ENCODE measurements around the gene JPH3.

Gene JPH3

GRCh38 chr16:87602001-87602775 is at the start of gene JPH3:
TSS of gene JPH3 (plus strand) at chr16:87602508. CDS start at chr16:87603147, 639 bp downstream.
- Mint-ChIP-seq H3K36me3 (ENCODE audit: low read depth) (no peaks in the 10 kb centered on the region), H3K4me3 (peak within 1 kb of the TSS; percentile 28), H3K4me1 (ENCODE audit: low read depth) (peaks cover 3% of the 10 kb centered on the region), H3K27ac (no peak within 1 kb of the TSS), H3K9me3 (no peaks in the 10 kb centered on the region), H3K27me3 (ENCODE audit: low read depth) (peaks cover 57% of the 10 kb centered on the region)

GRCh38 chr16:87552772-87553573 is 49.3 kb upstream of the JPH3 start:
- H3K27ac Mint-ChIP-seq = no peak overlapping the region
- H3K4me1 Mint-ChIP-seq (ENCODE audit: low read depth) = peaks cover 3% of the 10 kb centered on the region
- H3K9me3 Mint-ChIP-seq = no peaks in the 10 kb centered on the region
- no peak overlapping the region for H3K4me3 Mint-ChIP-seq
- H3K36me3 Mint-ChIP-seq (ENCODE audit: low read depth) = no peaks in the 10 kb centered on the region
- H3K27me3 Mint-ChIP-seq (ENCODE audit: low read depth) = peaks cover 11% of the 10 kb centered on the region

GRCh38 chr16:87554754-87555427 is 47.4 kb upstream of the JPH3 start:
- peaks cover under 1% of the 10 kb centered on the region for H3K27me3 Mint-ChIP-seq (ENCODE audit: low read depth)
- H3K4me3 Mint-ChIP-seq = no peak overlapping the region
- peaks cover under 1% of the 10 kb centered on the region for H3K4me1 Mint-ChIP-seq (ENCODE audit: low read depth)
- H3K27ac Mint-ChIP-seq = no peak overlapping the region
- no peaks in the 10 kb centered on the region for H3K36me3 Mint-ChIP-seq (ENCODE audit: low read depth)
- no peaks in the 10 kb centered on the region for H3K9me3 Mint-ChIP-seq

GRCh38 chr16:87555647-87556046 is 46.7 kb upstream of the JPH3 start:
- H3K27me3 Mint-ChIP-seq (ENCODE audit: low read depth) = no peaks in the 10 kb centered on the region
- H3K4me3 Mint-ChIP-seq = no peak overlapping the region
- H3K9me3 Mint-ChIP-seq = no peaks in the 10 kb centered on the region
- no peaks in the 10 kb centered on the region for H3K36me3 Mint-ChIP-seq (ENCODE audit: low read depth)
- H3K27ac Mint-ChIP-seq = no peak overlapping the region
- H3K4me1 Mint-ChIP-seq (ENCODE audit: low read depth) = no peaks in the 10 kb centered on the region

- Mint-ChIP-seq H3K4me3 (no peak overlapping the region), H3K4me1 (ENCODE audit: low read depth) (no peaks in the 10 kb centered on the region), H3K9me3 (no peaks in the 10 kb centered on the region), H3K36me3 (ENCODE audit: low read depth) (no peaks in the 10 kb centered on the region), H3K27me3 (ENCODE audit: low read depth) (no peaks in the 10 kb centered on the region), H3K27ac (no peak overlapping the region)
Measured at GRCh38 chr16:87556941-87557459, 45.3 kb upstream of the JPH3 start.

GRCh38 chr16:87558682-87559081 is 43.6 kb upstream of the JPH3 start:
- Mint-ChIP-seq H3K4me3 (no peak overlapping the region), H3K27ac (no peak overlapping the region), H3K36me3 (ENCODE audit: low read depth) (no peaks in the 10 kb centered on the region)

GRCh38 chr16:87559945-87560344 is 42.4 kb upstream of the JPH3 start:
- peaks cover 1% of the 10 kb centered on the region for H3K4me1 Mint-ChIP-seq (ENCODE audit: low read depth)
- no peaks in the 10 kb centered on the region for H3K36me3 Mint-ChIP-seq (ENCODE audit: low read depth)
- no peak overlapping the region for H3K4me3 Mint-ChIP-seq
- no peak overlapping the region for H3K27ac Mint-ChIP-seq
- H3K9me3 Mint-ChIP-seq = peaks cover 12% of the 10 kb centered on the region
- no peaks in the 10 kb centered on the region for H3K27me3 Mint-ChIP-seq (ENCODE audit: low read depth)

More at GRCh38 chr16:87558682-87559081, 43.6 kb upstream of the JPH3 start:
- Mint-ChIP-seq H3K4me1 (ENCODE audit: low read depth) (peaks cover 1% of the 10 kb centered on the region), H3K9me3 (peaks cover 3% of the 10 kb centered on the region), H3K27me3 (ENCODE audit: low read depth) (no peaks in the 10 kb centered on the region)

- H3K27ac Mint-ChIP-seq = no peak overlapping the region
- no peak overlapping the region for H3K4me3 Mint-ChIP-seq
- H3K36me3 Mint-ChIP-seq (ENCODE audit: low read depth) = no peaks in the 10 kb centered on the region
- H3K4me1 Mint-ChIP-seq (ENCODE audit: low read depth) = peaks cover 1% of the 10 kb centered on the region
- H3K27me3 Mint-ChIP-seq (ENCODE audit: low read depth) = no peaks in the 10 kb centered on the region
- peaks cover 12% of the 10 kb centered on the region for H3K9me3 Mint-ChIP-seq
Measured at GRCh38 chr16:87560428-87561199, 41.7 kb upstream of the JPH3 start.

GRCh38 chr16:87561200-87562105 is 40.9 kb upstream of the JPH3 start:
- H3K4me1 Mint-ChIP-seq (ENCODE audit: low read depth) = peaks cover 1% of the 10 kb centered on the region
- H3K36me3 Mint-ChIP-seq (ENCODE audit: low read depth) = no peaks in the 10 kb centered on the region
- H3K27ac Mint-ChIP-seq = no peak overlapping the region
- H3K9me3 Mint-ChIP-seq = peaks cover 12% of the 10 kb centered on the region
- H3K27me3 Mint-ChIP-seq (ENCODE audit: low read depth) = no peaks in the 10 kb centered on the region
- H3K4me3 Mint-ChIP-seq = no peak overlapping the region

GRCh38 chr16:87562201-87562600 is 40.1 kb upstream of the JPH3 start:
- peaks cover 12% of the 10 kb centered on the region for H3K9me3 Mint-ChIP-seq
- peaks cover 1% of the 10 kb centered on the region for H3K4me1 Mint-ChIP-seq (ENCODE audit: low read depth)
- no peaks in the 10 kb centered on the region for H3K27me3 Mint-ChIP-seq (ENCODE audit: low read depth)
- H3K4me3 Mint-ChIP-seq = no peak overlapping the region
- no peak overlapping the region for H3K27ac Mint-ChIP-seq
- H3K36me3 Mint-ChIP-seq (ENCODE audit: low read depth) = no peaks in the 10 kb centered on the region

- Mint-ChIP-seq H3K27me3 (ENCODE audit: low read depth) (no peaks in the 10 kb centered on the region), H3K4me1 (ENCODE audit: low read depth) (peaks cover 1% of the 10 kb centered on the region), H3K36me3 (ENCODE audit: low read depth) (no peaks in the 10 kb centered on the region), H3K27ac (no peak overlapping the region), H3K9me3 (peaks cover 12% of the 10 kb centered on the region), H3K4me3 (no peak overlapping the region)
Measured at GRCh38 chr16:87563022-87563421, 39.3 kb upstream of the JPH3 start.

GRCh38 chr16:87563714-87564523 is 38.4 kb upstream of the JPH3 start:
- Mint-ChIP-seq H3K9me3 (peaks cover 12% of the 10 kb centered on the region), H3K27ac (no peak overlapping the region), H3K36me3 (ENCODE audit: low read depth) (no peaks in the 10 kb centered on the region), H3K4me1 (ENCODE audit: low read depth) (peaks cover 1% of the 10 kb centered on the region), H3K4me3 (no peak overlapping the region), H3K27me3 (ENCODE audit: low read depth) (no peaks in the 10 kb centered on the region)

GRCh38 chr16:87564524-87564778 is 37.9 kb upstream of the JPH3 start:
- Mint-ChIP-seq H3K4me1 (ENCODE audit: low read depth) (peaks cover 1% of the 10 kb centered on the region), H3K27ac (no peak overlapping the region), H3K36me3 (ENCODE audit: low read depth) (no peaks in the 10 kb centered on the region), H3K4me3 (no peak overlapping the region), H3K27me3 (ENCODE audit: low read depth) (no peaks in the 10 kb centered on the region), H3K9me3 (peaks cover 12% of the 10 kb centered on the region)

All from T-helper 1 cell treated with Interleukin-12 subunit alpha and Interleukin-12 subunit beta and Interleukin-4 antibody, amounts not matched to agents 30 μg/mL and 1 μg/mL, for 36 hours (primary cell).